Activated naive CD8-positive, alpha-beta T cell treated with anti-CD3 and anti-CD28 coated beads, Interleukin-2, amount 50 U/mL, for 16 hours (primary cell): ENCODE data around the gene ENTPD6.

Source experiments
- DNase-seq: peaks from one replicate; pipeline ENCODE4 v3.0.0-alpha.2; 2020; ENCODE audit warnings: low read depth, low spot score

ENTPD6 gene

DNA sequence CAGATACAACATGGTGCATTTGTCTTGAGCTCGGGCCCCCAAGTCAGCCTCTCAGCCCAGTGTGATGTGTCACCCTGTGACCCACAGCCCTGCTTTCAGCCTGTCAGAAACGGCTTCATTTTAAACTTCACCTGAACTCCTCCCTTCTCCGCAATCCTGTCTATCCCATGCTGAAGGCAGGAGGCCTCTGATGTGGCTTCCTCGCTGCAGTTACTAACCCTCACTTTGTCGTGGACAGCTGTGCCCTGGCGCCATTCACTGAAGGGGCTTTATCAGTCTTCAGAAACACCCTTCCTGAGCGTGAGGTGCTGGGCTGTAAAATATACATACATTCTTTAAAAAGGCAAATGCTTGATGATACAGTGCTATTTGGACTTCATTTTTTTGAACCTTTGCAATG, 7.9 kb upstream of the ENTPD6 start:
- no peak for DNase-seq

DNA sequence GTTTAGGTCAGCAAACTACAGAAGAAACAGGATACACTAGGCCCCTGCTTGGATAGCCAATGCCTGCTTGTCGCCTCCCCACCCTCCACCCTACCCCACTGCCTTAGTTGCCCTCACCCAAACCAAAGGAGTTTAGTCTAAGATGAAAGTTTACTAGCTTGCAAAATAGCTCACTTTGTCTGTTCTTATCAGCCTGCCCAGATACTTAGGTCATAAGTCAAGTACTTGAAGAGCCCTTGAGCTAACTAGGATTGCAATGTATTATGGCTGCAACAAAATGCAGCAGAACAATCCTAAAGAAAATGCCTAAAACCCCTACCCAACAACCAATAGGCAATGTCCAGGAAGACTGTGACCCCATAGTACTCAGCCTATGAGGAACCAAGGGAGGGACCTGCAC, 7.3 kb upstream of the ENTPD6 start:
- no peak for DNase-seq

DNA sequence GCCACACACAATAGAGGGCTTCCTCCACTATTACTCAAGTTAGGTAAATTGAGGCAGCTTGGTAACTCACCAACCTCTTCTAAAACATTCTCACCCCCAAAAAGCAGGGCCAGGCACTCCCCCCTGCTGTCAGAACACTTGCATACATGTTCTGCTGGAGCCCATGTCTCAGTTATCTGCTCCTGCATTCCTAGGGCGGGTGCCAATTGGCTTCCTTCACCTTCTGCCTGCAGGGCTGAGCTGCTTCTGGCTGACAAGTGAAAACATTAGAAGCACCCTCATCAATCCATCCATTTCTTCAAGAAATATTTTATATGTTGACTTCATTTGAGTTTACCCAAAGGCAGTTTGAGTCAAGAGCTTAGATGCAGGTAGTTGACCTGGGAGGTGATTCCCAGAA, 4.5 kb upstream of the ENTPD6 start:
- DNase-seq = no peak

DNA sequence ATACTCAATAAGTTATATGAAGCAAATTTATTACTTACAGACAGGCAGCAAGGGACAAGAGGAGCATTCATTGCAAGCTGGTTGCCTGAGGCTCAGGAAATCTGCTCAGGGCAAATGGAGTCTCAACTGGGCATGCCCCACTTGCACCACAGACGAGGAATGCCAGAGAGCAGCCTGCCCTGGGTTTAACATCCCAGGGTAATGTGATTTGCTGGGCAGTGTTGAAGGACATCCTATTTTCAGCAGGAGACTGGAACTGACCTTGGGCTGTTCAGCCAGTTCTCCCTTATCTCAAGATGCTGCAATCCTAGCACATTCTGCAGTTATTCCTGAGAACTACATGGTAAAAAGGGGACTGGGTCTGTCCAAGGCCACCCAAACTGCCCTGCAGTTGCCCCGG, 3.8 kb upstream of the ENTPD6 start:
- no peak for DNase-seq

DNA sequence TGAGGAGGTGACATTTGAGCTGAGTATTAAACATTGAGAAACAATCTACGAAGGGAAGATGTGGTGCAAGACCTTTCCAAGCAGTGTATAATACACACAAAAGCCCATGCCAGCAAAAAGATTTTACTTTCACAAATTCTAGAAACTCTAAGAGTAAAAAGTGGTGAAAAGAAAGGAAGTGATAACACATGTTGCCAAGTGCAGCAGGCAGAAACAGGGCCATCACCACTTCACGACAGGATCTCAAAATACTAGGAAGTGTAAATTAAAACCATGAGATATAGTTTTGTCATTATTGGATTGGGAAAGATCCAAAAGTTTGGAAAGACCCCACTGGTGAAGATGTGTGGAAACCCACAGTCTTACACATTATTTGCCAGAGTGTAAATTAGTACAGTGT, 1.7 kb upstream of the ENTPD6 start:
- DNase-seq = no peak

DNA sequence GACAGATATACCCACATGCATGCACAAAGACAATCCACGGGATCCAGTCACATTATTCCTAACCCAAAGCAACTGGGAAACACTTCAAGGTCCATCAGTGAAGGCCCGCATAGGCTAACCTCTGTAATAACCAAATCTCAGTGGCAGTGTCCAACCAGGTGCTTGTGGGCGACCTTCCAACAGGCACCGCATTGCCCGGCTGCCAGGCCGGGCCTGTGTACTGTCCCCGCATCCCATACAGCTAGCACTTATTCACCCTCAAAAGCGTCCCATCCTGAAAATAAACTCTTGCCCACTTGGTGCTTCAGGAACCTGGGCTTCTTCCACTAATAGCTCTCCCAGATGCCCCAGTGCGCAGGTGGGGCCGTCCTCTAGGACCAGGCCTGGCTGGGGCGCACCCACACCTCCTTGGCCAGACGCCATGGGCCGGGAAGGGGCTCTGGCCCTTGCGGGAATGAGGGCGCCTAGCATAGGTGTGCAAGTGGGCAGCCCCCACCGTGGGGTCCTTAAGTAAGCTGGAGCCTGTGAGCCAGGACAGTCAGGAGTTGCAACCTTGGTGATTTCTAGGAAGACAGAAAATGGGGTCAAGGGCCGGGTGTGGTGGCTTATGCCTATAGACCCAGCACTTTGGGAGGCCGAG, 1.1 kb upstream of the ENTPD6 start:
- DNase-seq = no peak

DNA sequence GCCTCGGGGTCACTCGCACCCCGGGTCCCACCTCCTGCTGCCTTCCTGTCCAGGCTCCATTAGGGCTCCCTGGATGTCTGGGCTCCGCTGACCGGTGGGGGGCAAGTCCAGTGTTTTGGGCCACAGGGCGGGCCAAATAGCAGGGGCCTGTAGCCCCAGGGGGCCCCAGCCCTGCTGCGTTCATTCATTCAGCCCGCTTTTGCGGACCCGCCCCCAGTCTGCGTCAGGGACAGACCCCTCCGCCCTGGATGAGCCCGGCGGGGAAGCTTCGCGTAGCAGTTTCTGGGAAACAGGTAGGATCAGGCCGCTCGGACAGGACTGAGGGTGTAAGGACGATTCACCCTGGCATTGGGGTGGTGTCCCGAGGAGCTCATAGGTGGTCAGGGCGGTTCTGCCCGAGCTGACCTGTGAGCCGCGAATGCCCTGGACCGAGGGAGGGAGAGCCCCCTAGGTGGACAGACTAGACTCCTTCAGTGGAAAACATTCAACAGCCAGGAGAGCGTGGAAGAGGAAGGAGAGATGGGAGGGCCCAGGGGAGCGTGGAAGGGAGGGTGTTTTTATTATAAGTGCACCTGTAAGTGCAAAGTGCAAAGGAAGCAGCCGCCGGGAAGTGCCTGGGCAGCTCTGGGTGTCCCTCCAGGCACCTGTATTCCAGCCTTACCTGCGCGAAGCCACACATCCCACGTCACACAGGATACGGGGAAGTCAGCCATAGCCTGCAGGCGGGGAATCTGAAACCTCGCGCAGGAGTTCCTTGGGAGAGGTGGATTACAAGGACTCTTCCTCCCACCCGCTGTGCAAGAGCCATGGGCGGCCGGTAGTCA, 662 bp downstream of the ENTPD6 start:
- no peak for DNase-seq

DNA sequence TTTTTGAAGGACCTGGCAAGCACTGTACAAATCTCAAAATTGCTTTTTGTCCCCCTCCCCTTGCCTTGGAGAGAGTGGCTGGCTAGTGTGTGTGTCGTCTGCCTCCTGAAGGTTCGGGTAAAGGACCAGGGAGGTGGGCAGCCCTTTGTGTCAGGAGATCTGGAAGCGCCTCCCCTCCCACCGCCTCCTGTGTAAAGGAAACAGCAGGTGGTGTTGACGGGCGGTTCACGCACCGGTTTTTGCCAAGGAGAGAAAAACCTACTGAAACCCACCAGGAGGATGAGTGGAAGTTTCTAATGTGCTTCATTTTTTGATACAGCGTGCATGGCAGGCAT, 1.2 kb downstream of the ENTPD6 start:
- no peak for DNase-seq

DNA sequence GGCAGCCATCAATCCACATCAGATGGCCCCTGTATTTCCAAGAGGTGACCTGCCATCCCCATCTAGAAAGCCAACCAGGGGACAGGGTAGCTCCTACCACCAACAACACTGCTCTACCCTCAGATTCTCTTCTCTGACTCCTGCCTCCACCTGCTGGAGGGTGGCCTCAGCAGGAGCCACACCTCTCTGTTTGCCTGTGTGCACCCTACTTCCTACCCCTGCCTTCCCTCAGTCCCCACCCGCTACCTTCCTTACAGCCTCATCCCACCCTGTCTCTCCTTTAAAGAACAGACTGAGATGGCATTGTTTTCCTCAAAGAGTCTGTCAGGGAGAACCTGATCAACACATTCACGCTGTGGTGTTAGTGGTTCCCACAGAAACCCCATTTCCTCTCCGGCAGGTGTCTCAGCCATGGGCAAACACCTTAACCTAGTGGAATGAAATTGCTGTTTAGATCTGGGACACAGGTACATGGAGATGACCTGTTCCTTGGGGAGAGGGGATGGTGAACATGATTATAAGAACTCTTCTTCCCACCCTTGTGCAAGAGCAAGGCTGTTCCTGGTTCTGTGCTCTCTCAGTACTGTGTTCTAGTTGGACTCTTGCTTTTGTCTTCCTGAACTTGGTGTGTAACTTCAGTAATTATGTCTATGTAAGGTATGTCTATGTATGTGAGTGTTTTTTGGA, 1.8 kb downstream of the ENTPD6 start:
- DNase-seq = no peak

DNA sequence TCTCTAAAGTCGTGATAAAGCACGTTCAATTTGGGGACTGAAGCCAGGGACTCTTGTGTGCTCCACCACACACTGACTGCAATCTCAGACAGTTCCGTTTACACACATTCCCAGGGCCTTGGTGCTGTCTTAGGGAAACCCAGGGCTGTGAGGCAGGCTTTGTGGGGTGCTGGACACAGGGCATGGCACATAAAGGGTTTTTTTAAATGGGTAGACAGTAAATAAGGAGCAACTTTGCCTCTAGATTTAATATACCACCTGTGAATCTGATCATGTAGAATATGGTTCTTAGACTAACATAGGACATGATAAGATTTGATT, 2.3 kb downstream of the ENTPD6 start:
- DNase-seq = no peak

DNA sequence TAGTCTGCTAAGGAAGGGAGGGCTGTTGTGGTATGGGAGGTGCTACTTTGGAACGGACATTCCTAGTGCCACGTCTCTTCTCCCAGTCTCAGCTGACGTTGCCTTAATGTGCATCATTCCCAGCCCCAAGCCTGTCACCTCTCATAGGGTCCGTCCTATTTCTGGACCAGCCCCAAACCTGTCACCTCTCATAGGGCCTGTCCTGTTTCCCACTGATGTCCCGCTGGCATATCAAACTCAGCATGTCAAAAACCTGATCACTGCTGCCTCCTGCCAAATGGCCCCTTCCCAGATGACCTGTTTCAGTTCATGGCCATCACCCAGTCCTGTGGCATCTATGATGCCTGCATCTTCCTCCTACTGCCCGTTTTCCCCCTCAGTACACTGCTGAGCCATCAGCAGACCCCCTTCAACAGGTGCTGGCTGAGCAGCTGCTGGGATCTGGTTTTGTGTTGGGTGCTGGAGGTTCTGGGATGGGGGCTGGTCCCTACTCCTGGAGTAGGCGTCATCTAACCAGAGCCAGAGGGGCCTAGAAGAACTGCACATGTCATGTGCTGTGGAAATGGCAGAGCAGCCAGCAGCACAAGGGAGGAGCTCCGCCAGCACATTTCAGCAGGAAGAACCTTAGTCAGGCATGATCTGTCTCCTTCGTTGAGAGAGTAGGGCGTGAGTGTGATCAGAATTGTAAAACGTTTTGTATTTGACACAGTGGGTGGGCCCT, 3.3 kb downstream of the ENTPD6 start:
- DNase-seq = no peak

DNA sequence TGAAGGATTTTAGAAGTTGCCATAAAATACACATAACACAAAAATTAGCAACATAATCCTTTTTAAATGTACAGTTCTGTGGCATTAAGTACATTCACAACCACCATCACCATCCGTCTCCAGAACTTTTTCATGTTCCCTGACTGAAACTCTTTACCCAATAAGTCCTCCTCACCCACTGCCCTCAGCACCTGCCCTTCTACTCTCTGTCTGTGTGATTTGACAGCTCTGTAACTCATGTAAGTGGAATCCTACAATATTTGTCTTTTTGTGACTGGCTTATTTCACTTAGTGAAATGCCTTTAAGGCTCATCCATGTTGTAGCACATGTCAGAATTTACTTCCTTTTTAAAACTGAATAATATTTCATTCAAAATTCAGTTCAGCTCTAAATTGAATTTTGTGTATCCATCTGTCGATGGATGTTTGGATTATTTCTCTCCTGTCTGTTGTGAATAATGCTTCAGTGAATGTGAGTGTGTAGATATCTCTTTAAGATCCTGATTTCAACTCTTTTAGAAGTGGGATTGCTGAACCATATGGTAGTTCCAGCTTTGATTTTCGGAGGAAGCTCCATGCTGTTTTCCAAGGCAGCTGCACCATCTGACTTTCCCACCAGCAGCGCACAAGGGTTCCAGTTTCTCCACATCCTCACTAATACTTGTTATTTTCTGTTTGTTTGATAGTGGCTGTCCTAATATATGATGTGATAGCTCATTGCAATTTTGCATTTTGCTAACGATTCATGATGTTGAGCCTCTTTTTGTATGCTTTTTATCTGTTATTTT, 4.2 kb downstream of the ENTPD6 start:
- DNase-seq = no peak

DNA sequence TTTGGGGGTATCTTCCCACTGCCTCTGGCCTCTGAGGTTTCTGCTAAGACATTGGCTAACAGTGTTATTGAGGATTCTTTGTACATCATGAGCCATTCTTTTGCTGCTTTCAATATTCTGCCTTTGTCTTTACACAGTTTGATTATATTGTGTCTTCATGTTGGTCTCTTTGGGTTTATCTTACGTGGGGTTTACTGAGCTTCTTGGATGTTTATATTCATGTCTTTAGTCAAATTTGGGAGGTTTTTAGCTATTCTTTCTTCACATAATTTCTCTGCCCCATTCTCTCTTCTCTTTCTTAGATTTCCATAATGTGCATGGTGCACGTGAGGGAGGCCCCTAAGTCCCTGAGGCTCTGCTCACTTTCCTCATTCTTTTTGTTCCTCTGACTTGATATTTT, 7.6 kb downstream of the ENTPD6 start:
- no peak for DNase-seq

DNA sequence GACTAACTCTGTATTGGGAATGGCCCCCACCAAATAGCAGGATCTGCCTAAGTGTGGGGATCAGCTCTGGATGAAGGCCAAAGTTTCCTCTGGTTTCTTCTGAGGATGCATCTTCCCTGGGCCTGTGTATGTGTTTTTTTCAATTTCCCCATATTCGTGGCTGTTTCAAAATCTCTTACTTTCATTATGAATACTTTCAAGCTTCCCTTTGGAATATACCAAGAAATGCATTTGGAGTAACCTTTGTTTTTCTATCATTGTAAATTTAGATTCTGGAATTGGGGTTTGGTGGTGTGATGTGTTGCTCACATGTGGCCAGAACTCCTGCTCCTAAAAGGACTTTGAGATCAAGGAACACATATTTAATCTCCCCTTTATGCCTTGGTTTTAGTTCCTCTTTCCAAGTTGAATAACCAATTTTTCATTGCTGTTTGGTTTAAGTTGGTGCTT, 8.4 kb downstream of the ENTPD6 start:
- DNase-seq = no peak

DNA sequence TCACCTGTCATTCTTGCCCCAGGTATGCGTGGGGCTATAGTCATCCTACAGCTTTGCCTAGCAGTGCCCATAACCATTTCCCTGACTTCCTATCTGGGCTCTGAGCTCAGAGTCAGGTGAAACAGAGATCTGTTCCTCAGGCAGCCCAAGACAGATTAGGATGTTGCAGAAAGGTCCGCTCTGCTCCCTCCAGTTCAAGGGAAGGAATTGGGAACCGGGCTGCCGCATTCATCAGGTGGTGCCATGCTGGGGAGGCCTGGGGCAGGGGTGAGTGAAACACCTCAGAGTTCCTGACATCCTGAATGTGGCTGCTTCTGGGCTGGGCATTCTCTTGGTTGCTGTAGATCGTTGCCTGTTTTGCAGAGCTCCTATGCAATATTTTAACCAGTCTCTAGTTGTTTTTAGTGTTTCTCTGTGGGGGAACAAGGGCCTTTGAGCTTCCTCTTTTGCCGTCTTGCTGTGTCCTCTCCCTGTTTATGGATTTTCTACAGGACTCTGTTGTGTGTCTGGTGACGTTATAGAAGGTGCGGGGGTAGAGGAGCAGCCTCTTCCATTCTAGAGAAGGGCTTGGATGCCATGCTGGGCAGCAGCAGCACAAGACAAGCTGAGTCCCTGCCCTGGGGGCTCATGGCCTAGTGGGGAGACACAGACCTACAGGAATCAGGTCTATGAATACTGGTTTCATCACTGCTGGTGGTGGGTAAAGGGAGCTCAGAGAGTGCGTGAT, 9.2 kb downstream of the ENTPD6 start:
- no peak for DNase-seq

DNA sequence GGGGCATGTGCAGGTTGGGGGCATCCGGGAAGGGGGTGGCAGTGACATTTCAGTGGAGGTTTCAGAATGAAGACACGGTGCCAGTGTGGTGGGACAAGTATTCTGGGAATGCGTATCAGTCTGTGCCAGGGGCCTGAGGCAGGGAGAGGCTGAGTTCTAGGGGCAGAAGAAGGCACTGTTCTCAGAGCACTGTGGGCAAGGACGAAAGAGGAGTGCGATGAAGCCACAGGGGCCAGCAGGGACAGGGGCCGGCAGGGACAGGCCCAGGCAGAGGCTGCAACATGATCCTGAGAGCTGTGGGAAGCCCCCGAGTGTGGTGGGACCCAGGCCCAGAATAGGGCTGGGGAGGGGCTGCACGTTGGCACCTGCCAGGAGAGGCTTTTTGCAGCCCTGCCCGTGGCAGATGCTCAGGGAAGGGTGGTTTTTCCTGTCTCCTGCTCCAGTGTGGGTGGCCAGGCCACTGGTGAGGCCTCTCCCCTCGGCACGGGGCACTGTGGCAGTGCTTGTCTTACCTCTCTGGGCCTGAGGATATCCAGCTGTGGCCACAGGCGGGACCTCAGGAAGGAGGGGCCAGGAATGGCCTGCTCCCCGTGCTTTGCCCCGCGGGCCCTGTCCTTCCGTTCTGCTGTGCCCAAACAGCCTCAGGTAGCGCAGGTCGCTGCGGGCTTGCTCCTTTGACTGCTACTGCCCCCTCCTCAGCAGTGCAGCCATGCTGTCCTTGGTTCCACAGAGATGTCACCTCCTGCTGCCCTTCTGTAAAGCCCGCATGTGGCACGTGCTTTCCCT, 10.0 kb downstream of the ENTPD6 start:
- DNase-seq = no peak

DNA sequence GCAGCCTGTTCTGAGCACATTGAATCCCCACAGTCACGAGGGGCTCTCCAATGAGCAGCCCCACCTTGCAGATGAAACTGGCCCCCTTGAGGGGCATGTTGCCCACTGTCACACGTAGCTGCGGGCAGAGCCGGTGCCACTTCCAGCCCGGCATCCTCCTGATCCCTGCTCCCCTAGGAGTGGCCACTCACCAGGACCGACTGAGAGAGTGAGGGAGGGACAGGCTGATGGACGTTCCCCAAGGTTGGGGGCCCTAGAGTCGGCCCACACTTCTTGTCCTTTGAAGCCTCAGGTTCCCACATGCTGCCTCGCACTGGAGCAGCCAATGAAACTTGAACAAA, 10.5 kb downstream of the ENTPD6 start:
- no peak for DNase-seq

DNA sequence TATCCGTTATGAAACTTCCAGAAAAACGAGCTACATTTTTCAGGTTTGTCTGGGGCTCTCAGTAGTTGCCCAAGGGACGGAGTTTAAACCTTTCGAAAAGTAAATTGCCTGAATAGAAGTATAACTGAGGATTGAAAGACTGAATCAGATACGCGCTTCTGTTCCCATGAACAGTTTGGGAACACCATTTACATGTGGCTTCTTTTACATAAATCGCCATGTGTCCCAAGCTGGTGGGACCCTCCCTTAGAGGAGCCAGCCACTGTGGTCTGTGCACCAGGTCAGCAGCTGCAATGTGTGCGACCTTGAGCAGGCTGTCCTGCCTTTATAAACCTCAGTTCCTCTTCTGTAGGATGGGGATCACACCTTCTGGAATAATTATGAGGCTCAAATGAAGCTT, 11.0 kb downstream of the ENTPD6 start:
- no peak for DNase-seq

DNA sequence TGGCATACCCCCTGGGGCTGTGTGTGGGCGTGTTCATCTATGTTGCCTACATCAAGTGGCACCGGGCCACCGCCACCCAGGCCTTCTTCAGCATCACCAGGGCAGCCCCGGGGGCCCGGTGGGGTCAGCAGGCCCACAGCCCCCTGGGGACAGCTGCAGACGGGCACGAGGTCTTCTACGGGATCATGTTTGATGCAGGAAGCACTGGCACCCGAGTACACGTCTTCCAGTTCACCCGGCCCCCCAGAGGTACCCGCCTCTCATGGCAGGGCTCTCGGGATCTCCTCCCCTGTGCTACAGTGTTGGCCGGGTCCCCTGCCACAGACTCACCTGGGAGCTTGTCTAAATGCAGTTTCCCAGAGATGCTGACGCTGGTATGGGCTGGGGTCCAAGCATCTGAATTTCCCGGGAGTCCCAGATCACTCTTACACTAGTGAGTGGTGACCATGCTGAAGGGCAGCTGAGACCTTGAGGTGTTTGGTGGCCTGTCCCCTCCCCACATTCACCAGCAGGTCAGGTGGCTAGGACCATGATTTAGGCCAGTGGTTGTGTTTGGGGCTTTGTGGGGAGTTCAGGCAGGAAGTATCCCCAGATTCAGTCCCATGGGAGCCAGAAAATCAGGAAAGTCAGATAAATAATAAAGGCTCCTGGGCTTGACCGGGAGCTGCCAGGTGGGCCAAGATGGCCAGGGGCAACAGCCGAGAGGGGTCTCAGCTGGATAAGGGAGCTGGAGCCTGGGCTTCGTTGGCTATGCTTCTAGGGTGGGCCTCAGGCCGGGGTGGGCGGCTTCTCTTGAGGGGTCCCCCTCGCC, 11.8 kb downstream of the ENTPD6 start:
- DNase-seq = no peak
